WTC11 (cell line): ENCODE data around the gene MAP4K3. TPM values are rescaled to one million over a fixed set of nuclear protein-coding genes. Genes with fewer than 3 reads are reported as not detected.

Source experiments
- ATAC-seq: fragments of 200-7000 bp; cut with Tn5 transposase; 2 replicates; pipeline ENCODE4 v1.10.0; 2021; ENCODE audit warnings: mild to moderate bottlenecking, moderate library complexity
- CTCF ChIA-PET: fragments of 300-600 bp; sonication (Branson Sonifier 250); formaldehyde crosslinking; loops from one replicate; lab custom pipeline; 2021; ENCODE audit warnings: antibody characterized with exemption; lab: Charles Lee
- POLR2A ChIA-PET: fragments of 350-600 bp; sonication (Branson Sonifier 250); formaldehyde crosslinking; loops from one replicate; lab custom pipeline; 2021; ENCODE audit warnings: antibody characterized with exemption; lab: Charles Lee
- DNase-seq: peaks from one replicate; pipeline ENCODE4 v3.0.0; 2021; ENCODE audit warnings: low spot score
- H3K27ac Mint-ChIP-seq: 2 replicates; pipeline ENCODE4 v1.8.0; 2021; ENCODE audit warnings: mixed read lengths
- H3K27me3 Mint-ChIP-seq: 2 replicates; pipeline ENCODE4 v1.8.0; 2021; ENCODE audit warnings: low read depth, mild to moderate bottlenecking, moderate library complexity, mixed read lengths
- H3K36me3 Mint-ChIP-seq: 2 replicates; pipeline ENCODE4 v1.8.0; 2021; ENCODE audit warnings: mixed read lengths
- H3K4me1 Mint-ChIP-seq: 2 replicates; pipeline ENCODE4 v1.8.0; 2022; ENCODE audit warnings: mixed read lengths
- H3K4me3 Mint-ChIP-seq: 2 replicates; pipeline ENCODE4 v1.8.0; 2021; ENCODE audit warnings: mild to moderate bottlenecking, moderate library complexity, mixed read lengths
- H3K9me3 Mint-ChIP-seq: 2 replicates; pipeline ENCODE4 v1.8.0; 2021; ENCODE audit warnings: mixed read lengths
- AR ChIP-seq: fragments of 250-450 bp; sonication (Bioruptor Pico); IDR thresholded peaks from 2 replicates; pipeline ENCODE4 v1.9.0; 2021; ENCODE audit warnings: mild to moderate bottlenecking
- FOXP1 ChIP-seq: sonication (generic); formaldehyde crosslinking; IDR thresholded peaks from 2 replicates; pipeline ENCODE4 v1.8.0; 2022; ENCODE audit warnings: missing genetic modification reagents, mild to moderate bottlenecking, moderate library complexity, borderline replicate concordance
- GTF2I ChIP-seq: fragments of 250-450 bp; sonication (Bioruptor Pico); conservative IDR thresholded peaks from 2 replicates; pipeline ENCODE4 v1.4.0; 2021; ENCODE audit warnings: mild to moderate bottlenecking
- JAZF1 ChIP-seq: fragments of 250-450 bp; sonication (Bioruptor Pico); IDR thresholded peaks from 2 replicates; pipeline ENCODE4 v1.9.0; 2021; ENCODE audit warnings: moderate library complexity, mild to moderate bottlenecking, inconsistent platforms
- MAX ChIP-seq: sonication (generic); formaldehyde crosslinking; IDR thresholded peaks from 2 replicates; pipeline ENCODE4 v1.8.0; 2022; ENCODE audit warnings: mild to moderate bottlenecking, missing genetic modification reagents
- MYBL2 ChIP-seq: sonication (generic); formaldehyde crosslinking; IDR thresholded peaks from 2 replicates; pipeline ENCODE4 v1.8.1; 2023; ENCODE audit warnings: mild to moderate bottlenecking, moderate library complexity, missing genetic modification reagents
- NR3C1 ChIP-seq: sonication (generic); formaldehyde crosslinking; conservative IDR thresholded peaks from 2 replicates; pipeline ENCODE4 v1.8.1; 2023; ENCODE audit warnings: low read depth, mild to moderate bottlenecking, missing genetic modification reagents
- SOX15 ChIP-seq: fragments of 250-450 bp; sonication (Bioruptor Pico); IDR thresholded peaks from 2 replicates; pipeline ENCODE4 v1.9.0; 2021; ENCODE audit warnings: mild to moderate bottlenecking
- TEAD1 ChIP-seq: sonication (generic); formaldehyde crosslinking; IDR thresholded peaks from 2 replicates; pipeline ENCODE4 v1.8.0; 2022; ENCODE audit warnings: mild to moderate bottlenecking, missing genetic modification reagents
- TP53 ChIP-seq: sonication (generic); formaldehyde crosslinking; IDR thresholded peaks from 2 replicates; pipeline ENCODE4 v1.8.1; 2023; ENCODE audit warnings: mild to moderate bottlenecking, missing genetic modification reagents
- USF1 ChIP-seq: sonication (generic); formaldehyde crosslinking; IDR thresholded peaks from 2 replicates; pipeline ENCODE4 v1.8.0; 2022; ENCODE audit warnings: mild to moderate bottlenecking, missing genetic modification reagents
- ZBTB21 ChIP-seq: sonication (generic); formaldehyde crosslinking; IDR thresholded peaks from 2 replicates; pipeline ENCODE4 v1.8.1; 2023; ENCODE audit warnings: mild to moderate bottlenecking, missing genetic modification reagents, borderline replicate concordance
- ZMAT4 ChIP-seq: fragments of 250-450 bp; sonication (Bioruptor Pico); IDR thresholded peaks from 2 replicates; pipeline ENCODE4 v1.9.0; 2021; ENCODE audit warnings: mild to moderate bottlenecking
- ZNF121 ChIP-seq: sonication (generic); formaldehyde crosslinking; IDR thresholded peaks from 2 replicates; pipeline ENCODE4 v1.8.0; 2023; ENCODE audit warnings: missing genetic modification reagents
- ZNF263 ChIP-seq: sonication (generic); formaldehyde crosslinking; IDR thresholded peaks from 2 replicates; pipeline ENCODE4 v1.8.1; 2022; ENCODE audit warnings: low read depth, mild to moderate bottlenecking, moderate library complexity, missing genetic modification reagents
- ZNF512 ChIP-seq: sonication (generic); formaldehyde crosslinking; IDR thresholded peaks from 2 replicates; pipeline ENCODE4 v1.8.1; 2022; ENCODE audit warnings: missing genetic modification reagents, borderline replicate concordance
- ZSCAN18 ChIP-seq: fragments of 250-450 bp; sonication (Bioruptor Pico); IDR thresholded peaks from 2 replicates; pipeline ENCODE4 v2.1.2; 2022; ENCODE audit warnings: mild to moderate bottlenecking, moderate library complexity
- total RNA-seq: library from RNA; stranded (reverse); gene quantifications from 3 replicates; pipeline ENCODE4 v1.2.3, GENCODE V29; 2021

The MAP4K3 gene
- total RNA-seq, 1 experiment from 2014 or later = 73.2 TPM

- no peak for TF ChIP-seq AR (CRISPR knock-in tag)
- TF ChIP-seq TP53 (CRISPR knock-in tag) = no peak
- no peak for TF ChIP-seq NR3C1
- TF ChIP-seq JAZF1 (CRISPR knock-in tag) = no peak
Measured at GRCh38 chr2:39359453-39360038, 77.5 kb downstream of the MAP4K3 start (continued).

GRCh38 chr2:39356922-39357639, 80.0 kb downstream of the MAP4K3 start:
- H3K9me3 Mint-ChIP-seq = peaks cover 39% of the 10 kb centered on the region
- ATAC-seq (peak; percentile 70), DNase-seq (no peak)
- H3K36me3 Mint-ChIP-seq = peaks cover 58% of the 10 kb centered on the region
- H3K27me3 Mint-ChIP-seq = peaks cover 12% of the 10 kb centered on the region
- POLR2A ChIA-PET = no interaction called here
- CTCF ChIA-PET = no interaction called here
- H3K4me1 Mint-ChIP-seq = peaks cover 22% of the 10 kb centered on the region
- TF ChIP-seq FOXP1 (CRISPR knock-in tag) = no peak
- peak; percentile 35; the same call in 1 of the 2 replicates for TF ChIP-seq TEAD1 (CRISPR knock-in tag)
- TF ChIP-seq ZBTB21 (CRISPR knock-in tag) = no peak
- no peak for TF ChIP-seq SOX15 (CRISPR knock-in tag)
- TF ChIP-seq USF1 (CRISPR knock-in tag) = peak; percentile 43; the same call in 1 of the 2 replicates
- no peak for TF ChIP-seq ZNF263 (CRISPR knock-in tag)
- H3K4me3 Mint-ChIP-seq = no peak overlapping the region
- H3K27ac Mint-ChIP-seq = peak overlapping the region; percentile 88

- CTCF ChIA-PET = no interaction called here
- Mint-ChIP-seq H3K4me1 (peaks cover 39% of the 10 kb centered on the region), H3K4me3 (no peak overlapping the region), H3K27me3 (no peaks in the 10 kb centered on the region), H3K36me3 (peaks cover 11% of the 10 kb centered on the region)
- no peak for DNase-seq
- ATAC-seq = no peak
- POLR2A ChIA-PET = no interaction called here
- TF ChIP-seq ZNF512 (CRISPR knock-in tag) (no peak), ZNF121 (no peak), MAX (CRISPR knock-in tag) (no peak), ZSCAN18 (no peak), GTF2I (CRISPR knock-in tag) (no peak), MYBL2 (no peak), ZMAT4 (CRISPR knock-in tag) (no peak)
- TF ChIP-seq, all 79 proteins: peak for 0
- peak overlapping the region; percentile 34; the same call in 1 of the 2 replicates for H3K27ac Mint-ChIP-seq
- no peaks in the 10 kb centered on the region for H3K9me3 Mint-ChIP-seq
Measured at GRCh38 chr2:39350658-39351057, 86.4 kb downstream of the MAP4K3 start.
